K562 (cell line): ENCODE results near the gene RNASEH2A. TPM values are rescaled to one million over a fixed set of nuclear protein-coding genes. Genes with fewer than 3 reads are reported as not detected.

Experiments
- COPS2 ChIP-seq: fragments of 450-650 bp; conservative IDR thresholded peaks from 2 replicates; pipeline ENCODE4 v1.6.1; 2016; ENCODE audit warnings: mild to moderate bottlenecking, moderate library complexity
- CTCF ChIP-seq, 3 experiments: IDR thresholded peaks in 2 of 3; conservative IDR thresholded peaks in 1 of 3; 2 replicates each; pipeline ENCODE4 v1.5.1; 2011 to 2012; ENCODE audit warnings: low read length in 3 of 3, mild to moderate bottlenecking in 3 of 3, control low read depth in 2 of 3, improper control_type of control experiment in 1 of 3, inconsistent platforms in 1 of 3, low read depth in 1 of 3, mixed read lengths in 1 of 3, moderate library complexity in 1 of 3; ENCODE audit not compliant: insufficient read depth in 2 of 3
- DLX4 ChIP-seq: fragments of 250-450 bp; sonication (Bioruptor Pico); IDR thresholded peaks from 2 replicates; pipeline ENCODE4 v1.6.1; 2021; ENCODE audit warnings: mild to moderate bottlenecking
- E2F8 ChIP-seq: fragments of 450-650 bp; IDR thresholded peaks from 2 replicates; pipeline ENCODE4 v1.7.1; 2018; ENCODE audit warnings: mild to moderate bottlenecking, low read depth; ENCODE audit not compliant: partially characterized antibody
- ETV5 ChIP-seq: sonication (generic); formaldehyde crosslinking; IDR thresholded peaks from 2 replicates; pipeline ENCODE4 v1.4.0; 2020; ENCODE audit warnings: low read depth, mild to moderate bottlenecking, missing genetic modification reagents
- HIVEP1 ChIP-seq: fragments of 250-450 bp; sonication (Bioruptor Pico); IDR thresholded peaks from 2 replicates; pipeline ENCODE4 v1.4.0; 2020; ENCODE audit warnings: mild to moderate bottlenecking
- JUN ChIP-seq, 2 experiments: sonication (generic) in 1 of 2; formaldehyde crosslinking in 1 of 2; IDR thresholded peaks; 2 replicates each; pipeline versions ENCODE4 v1.6.1 to v1.8.0; 2012 to 2022; ENCODE audit warnings: borderline replicate concordance in 2 of 2, mild to moderate bottlenecking in 2 of 2, improper control_type of control experiment in 1 of 2, low read depth in 1 of 2, low read length in 1 of 2, missing genetic modification reagents in 1 of 2
- JUNB ChIP-seq: fragments of 450-650 bp; formaldehyde crosslinking; conservative IDR thresholded peaks from 2 replicates; pipeline ENCODE4 v1.4.0; 2020; ENCODE audit warnings: mild to moderate bottlenecking
- MYBL2 ChIP-seq, 2 experiments: fragments of 450-650 bp in 1 of 2; sonication (generic) in 1 of 2; formaldehyde crosslinking in 1 of 2; IDR thresholded peaks; 2 replicates each; pipeline versions ENCODE4 v1.6.1 to v1.8.1; 2017 to 2022; ENCODE audit warnings: borderline replicate concordance in 1 of 2, inconsistent platforms in 1 of 2, low read depth in 1 of 2, mild to moderate bottlenecking in 1 of 2, missing genetic modification reagents in 1 of 2, moderate library complexity in 1 of 2
- NR1H2 ChIP-seq: sonication (generic); formaldehyde crosslinking; IDR thresholded peaks from 2 replicates; pipeline ENCODE4 v1.4.0; 2020; ENCODE audit warnings: mild to moderate bottlenecking, missing genetic modification reagents
- PPARD ChIP-seq: fragments of 250-450 bp; sonication (Bioruptor Pico); IDR thresholded peaks from 2 replicates; pipeline ENCODE4 v1.8.0; 2022; ENCODE audit warnings: inconsistent platforms, mild to moderate bottlenecking, moderate library complexity
- RBM22 ChIP-seq: fragments of 200-400 bp; formaldehyde crosslinking; IDR thresholded peaks from 2 replicates; pipeline ENCODE4 v1.6.1; 2018; ENCODE audit warnings: low read length, low read depth; ENCODE audit not compliant: poor library complexity, severe bottlenecking
- RCOR1 ChIP-seq, 2 experiments: IDR thresholded peaks; 2 replicates each; pipeline ENCODE4 v1.6.1; 2012; ENCODE audit warnings: low read depth in 2 of 2, low read length in 2 of 2, borderline replicate concordance in 1 of 2, improper control_type of control experiment in 1 of 2
- SNIP1 ChIP-seq: fragments of 450-650 bp; IDR thresholded peaks from 2 replicates; pipeline ENCODE4 v1.7.1; 2017; ENCODE audit warnings: low read depth, mild to moderate bottlenecking
- TEAD1 ChIP-seq, 2 experiments: fragments of 450-650 bp in 1 of 2; sonication (generic) in 1 of 2; formaldehyde crosslinking; IDR thresholded peaks; 2 replicates each; pipeline versions ENCODE4 v1.4.0 to v1.8.0; 2020 to 2022; ENCODE audit warnings: mild to moderate bottlenecking in 2 of 2, missing genetic modification reagents in 1 of 2
- TFE3 ChIP-seq: fragments of 450-650 bp; formaldehyde crosslinking; IDR thresholded peaks from 2 replicates; pipeline ENCODE4 v1.4.0; 2020; ENCODE audit warnings: mild to moderate bottlenecking, mixed read lengths
- U2AF2 ChIP-seq: fragments of 200-400 bp; formaldehyde crosslinking; optimal IDR thresholded peaks from 2 replicates; pipeline ENCODE3; 2017; ENCODE audit warnings: low read depth, mild to moderate bottlenecking, low read length
- ZNF146 ChIP-seq: IDR thresholded peaks from one replicate; pipeline ENCODE4 v1.6.1; 2018; ENCODE audit warnings: missing compliant biosample characterization; ENCODE audit not compliant: unreplicated experiment
- ZNF696 ChIP-seq: fragments of 250-450 bp; sonication (Bioruptor Pico); conservative IDR thresholded peaks from 2 replicates; pipeline ENCODE4 v1.4.0; 2020; ENCODE audit warnings: mild to moderate bottlenecking, moderate library complexity
- polyA plus RNA-seq, 8 experiments: library from polyadenylated mRNA; depleted of rRNA in 4 of 8; stranded (reverse) in 5 of 8; unstranded in 3 of 8; fragments of >200 nt; fragmentation: Nextera tagmentation in 2 of 8; fragmentation: Illumina TruSeq in 1 of 8; extraction: Ambion mirVana in 2 of 8; extraction: Trizol in 1 of 8; gene quantifications; 2 replicates each; pipeline versions ENCODE4 v1.2.1 to v1.2.3, GENCODE V29; 2011 to 2014; ENCODE audit warnings: inconsistent platforms in 1 of 8, missing spikeins in 1 of 8
- total RNA-seq, 7 experiments: library from RNA; depleted of rRNA in 6 of 7; stranded (reverse); fragments of >200 nt in 6 of 7; fragmentation: Illumina TruSeq in 2 of 7; extraction: Trizol in 2 of 7; gene quantifications; 2 replicates each; pipeline versions ENCODE4 v1.2.1 to v1.2.3, GENCODE V29; 2011 to 2021; ENCODE audit warnings: low replicate concordance in 1 of 7

The RNASEH2A gene
- total and polyA plus RNA-seq, 9 of the 15 experiments (the other 6 are each of a cell fraction or from before 2014, with no cell fraction given): 22.3 to 78.0 (median 61.7) TPM

- TF ChIP-seq DLX4 (CRISPR knock-in tag): no peak
- TF ChIP-seq ETV5 (CRISPR knock-in tag): peak; percentile 54
- TF ChIP-seq CTCF (IDR thresholded peaks at IDR 0.05 in 2 of 3, conservative IDR thresholded peaks at IDR 0.05 in 1 of 3; ENCODE audit: insufficient read depth in 2 of 3, low read depth in 1 of 3, low read length in 3 of 3): peak; percentile 20 to 32 (median 30); a peak in 2 of 6 replicates
- TF ChIP-seq PPARD (CRISPR knock-in tag): no peak
- TF ChIP-seq ZNF146 (CRISPR knock-in tag): no peak
- TF ChIP-seq TFE3 (CRISPR knock-in tag): no peak
- 0 out of 2 replicates have a peak, but pooled peaks have one; percentile 21 for TF ChIP-seq JUNB (CRISPR knock-in tag)
- no peak for TF ChIP-seq NR1H2
- TF ChIP-seq TEAD1 (CRISPR knock-in tag; IDR thresholded peaks at IDR 0.05): peak in 1 of 2 experiments; percentile 55; a peak in 2 of 4 replicates
- TF ChIP-seq RBM22: peak; percentile 96
- peak; percentile 61 for TF ChIP-seq E2F8
- peak in 1 of 2 experiments; percentile 67; a peak in 2 of 4 replicates for TF ChIP-seq RCOR1 (IDR thresholded peaks at IDR 0.05; ENCODE audit: borderline replicate concordance in 1 of 2, low read depth in 2 of 2, low read length in 2 of 2)
- TF ChIP-seq JUN (IDR thresholded peaks at IDR 0.05; ENCODE audit: borderline replicate concordance, low read depth, low read length): peak; percentile 44; the same call in 1 of the 2 replicates
- no peak for TF ChIP-seq JUN (CRISPR knock-in tag; IDR thresholded peaks at IDR 0.05; ENCODE audit: borderline replicate concordance)
- TF ChIP-seq COPS2: no peak
- TF ChIP-seq SNIP1: no peak
- no peak for TF ChIP-seq HIVEP1 (CRISPR knock-in tag)
- TF ChIP-seq U2AF2: no peak
- TF ChIP-seq ZNF696 (CRISPR knock-in tag): no peak
- no peak for TF ChIP-seq MYBL2 (IDR thresholded peaks at IDR 0.05; ENCODE audit: low read depth)
- TF ChIP-seq MYBL2 (CRISPR knock-in tag; IDR thresholded peaks at IDR 0.05; ENCODE audit: borderline replicate concordance): no peak
Observed at GRCh38 chr19:12782424-12783290, 23.7 kb upstream of the RNASEH2A start (continued).
